OCI-LY1 (cell line): Measurements from ENCODE around the gene DPM3.

ENCODE experiments used
- CTCF ChIP-seq: fragments of 200-600 bp; sonication (generic), shearing (Covaris generic); IDR thresholded peaks from 2 replicates; pipeline ENCODE4 v1.5.1; 2017; ENCODE audit warnings: mild to moderate bottlenecking, antibody characterized with exemption, low read length, moderate library complexity, mixed read lengths
- EZH2 ChIP-seq: fragments of 200-600 bp; sonication (generic), shearing (Covaris generic); IDR thresholded peaks from 2 replicates; pipeline ENCODE4 v1.8.0; 2017; ENCODE audit warnings: borderline replicate concordance, mixed run types, mild to moderate bottlenecking, antibody characterized with exemption, low read length, moderate library complexity, mixed read lengths

DNA sequence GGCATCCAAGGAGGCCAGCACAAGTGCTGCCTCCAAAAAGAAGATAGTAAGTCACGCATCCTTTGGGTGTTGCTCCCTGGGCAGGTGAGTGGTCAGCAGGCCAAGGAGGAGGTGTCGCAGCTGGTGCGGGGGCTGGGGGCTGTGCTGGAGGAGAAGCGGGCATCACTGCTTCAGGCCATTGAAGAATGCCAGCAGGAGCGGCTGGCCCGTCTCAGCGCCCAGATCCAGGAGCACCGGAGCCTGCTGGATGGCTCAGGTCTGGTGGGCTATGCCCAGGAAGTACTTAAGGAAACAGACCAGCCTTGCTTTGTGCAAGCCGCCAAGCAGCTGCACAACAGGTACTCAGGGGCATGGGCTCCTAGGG is 37.6 kb upstream of the DPM3 start:
- TF ChIP-seq CTCF = no peak
- no peak for TF ChIP-seq EZH2
